BLaER1 (cell line): ENCODE results near the gene LAGE3.

Experiments used
- H3K27ac ChIP-seq: shearing (Covaris generic); formaldehyde crosslinking; 2 replicates; pipeline ENCODE4 v1.8.1; 2022
- H3K27me3 ChIP-seq: shearing (Covaris generic); formaldehyde crosslinking; 2 replicates; pipeline ENCODE4 v1.8.1; 2022
- H3K36me3 ChIP-seq: shearing (Covaris generic); formaldehyde crosslinking; 2 replicates; pipeline ENCODE4 v1.8.1; 2022
- H3K4me1 ChIP-seq: shearing (Covaris generic); formaldehyde crosslinking; 2 replicates; pipeline ENCODE4 v1.8.1; 2022
- H3K4me2 ChIP-seq: shearing (Covaris generic); formaldehyde crosslinking; 2 replicates; pipeline ENCODE4 v1.8.1; 2022
- H3K4me3 ChIP-seq: shearing (Covaris generic); formaldehyde crosslinking; 2 replicates; pipeline ENCODE4 v1.8.1; 2022
- H3K9ac ChIP-seq: shearing (Covaris generic); formaldehyde crosslinking; 2 replicates; pipeline ENCODE4 v1.8.1; 2022
- H3K9me3 ChIP-seq: shearing (Covaris generic); formaldehyde crosslinking; 2 replicates; pipeline ENCODE4 v1.8.1; 2022
- H4K20me1 ChIP-seq: shearing (Covaris generic); formaldehyde crosslinking; 2 replicates; pipeline ENCODE4 v1.8.1; 2022
- Cebpa-rat ChIP-seq: shearing (Covaris generic); IDR thresholded peaks from 2 replicates; pipeline ENCODE4 v1.8.1; 2022

The LAGE3 gene

GRCh38 chrX:154439841-154440240, 39.2 kb downstream of the LAGE3 start:
- peaks cover 52% of the 10 kb centered on the region for H4K20me1 ChIP-seq
- H3K9me3 ChIP-seq: peaks cover 21% of the 10 kb centered on the region
- no peak for TF ChIP-seq Cebpa-rat
- H3K4me1 ChIP-seq: peaks cover 23% of the 10 kb centered on the region
- H3K27ac ChIP-seq: no peak overlapping the region
- no peak overlapping the region for H3K4me3 ChIP-seq
- H3K9ac ChIP-seq: no peak overlapping the region
- H3K4me2 ChIP-seq: no peak overlapping the region
- peaks cover 43% of the 10 kb centered on the region for H3K36me3 ChIP-seq
- 0 out of 2 replicates have a peak, but pooled peaks cover 6% of the 10 kb centered on the region for H3K27me3 ChIP-seq

GRCh38 chrX:154437971-154438893, 40.8 kb downstream of the LAGE3 start:
- peak overlapping the region; percentile 85 for H3K4me2 ChIP-seq
- no peak for TF ChIP-seq Cebpa-rat
- H3K4me1 ChIP-seq: peaks cover 17% of the 10 kb centered on the region
- H3K27ac ChIP-seq: no peak overlapping the region
- peaks cover 59% of the 10 kb centered on the region for H3K36me3 ChIP-seq
- peaks cover 10% of the 10 kb centered on the region; the same call in 1 of the 2 replicates for H3K27me3 ChIP-seq
- peak overlapping the region; percentile 82 for H3K9ac ChIP-seq
- H3K4me3 ChIP-seq: peak overlapping the region; percentile 80
- peaks cover 13% of the 10 kb centered on the region for H3K9me3 ChIP-seq
- H4K20me1 ChIP-seq: peaks cover 41% of the 10 kb centered on the region

DNA sequence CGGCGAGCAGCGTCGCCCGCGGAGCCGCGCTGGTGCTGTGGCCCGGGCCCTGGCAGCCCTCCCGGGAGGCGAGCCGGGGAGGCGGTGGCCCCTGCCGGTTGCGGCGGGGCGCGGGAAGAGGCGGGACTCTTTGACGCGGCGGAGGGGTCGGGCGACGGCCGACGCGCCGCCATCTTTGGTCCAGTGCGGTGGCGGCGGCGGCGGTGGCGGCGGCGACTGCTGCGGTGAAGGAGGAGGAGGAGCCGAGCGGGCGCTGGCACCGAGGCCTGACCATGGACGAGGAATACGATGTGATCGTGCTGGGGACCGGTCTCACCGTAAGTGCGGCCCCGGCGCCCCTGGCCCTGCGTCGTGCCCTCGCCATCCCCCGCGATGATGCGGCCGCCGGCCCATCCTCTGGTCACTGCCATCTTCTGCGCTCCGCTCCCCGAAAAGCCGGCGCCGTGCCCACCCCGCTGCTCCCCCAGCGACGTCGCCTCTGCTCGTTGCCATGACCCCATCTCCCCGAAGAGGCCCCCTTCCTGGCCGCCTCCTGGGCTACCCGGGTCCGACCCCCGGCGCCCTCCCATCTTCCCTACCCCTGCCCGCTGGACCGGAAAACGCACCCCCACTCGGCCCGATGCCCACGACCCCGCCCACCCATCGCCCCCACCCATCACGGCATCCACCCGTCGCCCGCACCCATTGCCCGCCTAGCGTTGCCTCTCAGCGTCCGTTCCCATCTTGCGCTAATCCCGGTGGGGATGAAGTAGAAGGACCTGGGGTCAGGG, 41.9 kb downstream of the LAGE3 start, which contains the start of gene GDI1:
TSS of gene GDI1 (plus strand) at position 172 of the 770 bp plus-strand sequence. CDS start at position 273, 101 bp downstream.
- Histone ChIP-seq H3K9me3 (peaks cover 13% of the 10 kb centered on the region), H3K36me3 (peaks cover 65% of the 10 kb centered on the region), H3K4me1 (peaks cover 17% of the 10 kb centered on the region), H3K27me3 (peaks cover 18% of the 10 kb centered on the region; the same call in 1 of the 2 replicates), H3K9ac (peak within 1 kb of the TSS; percentile 82), H3K4me2 (peak within 1 kb of the TSS; percentile 85), H3K27ac (peak within 1 kb of the TSS; percentile 89), H4K20me1 (peaks cover 38% of the 10 kb centered on the region), H3K4me3 (peak within 1 kb of the TSS; percentile 80)
- no peak for TF ChIP-seq Cebpa-rat

DNA sequence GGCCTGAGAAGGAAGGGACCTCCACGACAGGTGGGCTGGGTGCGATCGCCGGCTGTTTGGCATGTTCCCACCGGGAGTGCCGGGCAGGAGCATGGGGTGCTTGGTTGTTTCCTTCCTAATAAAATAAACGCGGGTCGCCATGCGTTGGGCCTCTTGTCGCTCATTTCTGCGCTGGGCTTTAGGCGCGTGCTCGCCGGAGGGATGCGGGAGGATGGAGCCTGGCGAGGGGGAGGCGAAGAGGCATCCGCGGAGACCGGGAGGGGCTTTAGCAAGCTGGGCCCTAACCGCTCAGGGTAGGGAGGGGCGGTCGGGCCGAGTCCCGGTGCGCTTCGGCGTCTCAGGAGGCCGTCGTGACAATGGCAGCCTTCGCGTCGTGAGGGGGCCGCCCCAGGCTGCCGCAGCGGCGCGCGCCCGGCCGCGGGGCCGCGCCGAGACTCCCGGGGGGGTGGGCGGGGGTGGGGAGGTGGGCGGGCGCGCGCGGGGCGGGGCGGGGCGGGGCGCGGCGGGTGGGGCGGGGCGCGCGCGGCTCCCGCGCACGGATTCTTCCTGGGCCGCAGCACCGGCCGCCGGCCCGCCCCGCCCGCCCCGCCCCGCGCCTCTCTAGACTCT, 42.6 kb downstream of the LAGE3 start:
- Histone ChIP-seq H3K27me3 (peaks cover 17% of the 10 kb centered on the region; the same call in 1 of the 2 replicates), H3K4me3 (peak overlapping the region; percentile 80), H3K9ac (peak overlapping the region; percentile 82), H3K36me3 (peaks cover 65% of the 10 kb centered on the region), H3K9me3 (peaks cover 13% of the 10 kb centered on the region), H3K4me1 (peaks cover 17% of the 10 kb centered on the region), H3K27ac (peak overlapping the region; percentile 89), H4K20me1 (peaks cover 40% of the 10 kb centered on the region), H3K4me2 (peak overlapping the region; percentile 71)
- TF ChIP-seq Cebpa-rat: no peak

GRCh38 chrX:154435171-154435733, 43.8 kb downstream of the LAGE3 start:
- Histone ChIP-seq H3K4me3 (no peak overlapping the region), H3K9me3 (peaks cover 8% of the 10 kb centered on the region), H3K27me3 (peaks cover 17% of the 10 kb centered on the region; the same call in 1 of the 2 replicates), H3K4me2 (no peak overlapping the region), H4K20me1 (peaks cover 32% of the 10 kb centered on the region), H3K9ac (no peak overlapping the region), H3K36me3 (peaks cover 62% of the 10 kb centered on the region), H3K27ac (no peak overlapping the region), H3K4me1 (peaks cover 27% of the 10 kb centered on the region)
- no peak for TF ChIP-seq Cebpa-rat

GRCh38 chrX:154434394-154435168, 44.5 kb downstream of the LAGE3 start:
- Histone ChIP-seq H4K20me1 (peaks cover 28% of the 10 kb centered on the region), H3K27ac (no peak overlapping the region), H3K4me2 (no peak overlapping the region), H3K4me1 (peaks cover 33% of the 10 kb centered on the region), H3K4me3 (no peak overlapping the region), H3K36me3 (peaks cover 58% of the 10 kb centered on the region), H3K9ac (no peak overlapping the region), H3K9me3 (peaks cover 10% of the 10 kb centered on the region), H3K27me3 (peaks cover 17% of the 10 kb centered on the region; the same call in 1 of the 2 replicates)
- no peak for TF ChIP-seq Cebpa-rat

- TF ChIP-seq Cebpa-rat: no peak
- no peak overlapping the region for H3K9ac ChIP-seq
- no peak overlapping the region for H3K27ac ChIP-seq
- H3K4me1 ChIP-seq: peaks cover 33% of the 10 kb centered on the region
- peaks cover 18% of the 10 kb centered on the region for H4K20me1 ChIP-seq
- no peak overlapping the region for H3K4me2 ChIP-seq
- H3K36me3 ChIP-seq: peaks cover 48% of the 10 kb centered on the region
- peaks cover 17% of the 10 kb centered on the region; the same call in 1 of the 2 replicates for H3K27me3 ChIP-seq
- peaks cover 19% of the 10 kb centered on the region for H3K9me3 ChIP-seq
- no peak overlapping the region for H3K4me3 ChIP-seq
Measured at GRCh38 chrX:154433605-154434004, 45.5 kb downstream of the LAGE3 start.

GRCh38 chrX:154432210-154432609, 46.9 kb downstream of the LAGE3 start:
- TF ChIP-seq Cebpa-rat: no peak
- Histone ChIP-seq H3K36me3 (peaks cover 48% of the 10 kb centered on the region), H3K27ac (no peak overlapping the region), H3K27me3 (peaks cover 17% of the 10 kb centered on the region; the same call in 1 of the 2 replicates), H3K9ac (no peak overlapping the region), H3K4me3 (no peak overlapping the region), H3K9me3 (peaks cover 18% of the 10 kb centered on the region; the same call in 1 of the 2 replicates), H3K4me2 (no peak overlapping the region), H3K4me1 (peaks cover 36% of the 10 kb centered on the region), H4K20me1 (peaks cover 9% of the 10 kb centered on the region)
